ENCODE measurements around the gene SLC24A3.

DNA sequence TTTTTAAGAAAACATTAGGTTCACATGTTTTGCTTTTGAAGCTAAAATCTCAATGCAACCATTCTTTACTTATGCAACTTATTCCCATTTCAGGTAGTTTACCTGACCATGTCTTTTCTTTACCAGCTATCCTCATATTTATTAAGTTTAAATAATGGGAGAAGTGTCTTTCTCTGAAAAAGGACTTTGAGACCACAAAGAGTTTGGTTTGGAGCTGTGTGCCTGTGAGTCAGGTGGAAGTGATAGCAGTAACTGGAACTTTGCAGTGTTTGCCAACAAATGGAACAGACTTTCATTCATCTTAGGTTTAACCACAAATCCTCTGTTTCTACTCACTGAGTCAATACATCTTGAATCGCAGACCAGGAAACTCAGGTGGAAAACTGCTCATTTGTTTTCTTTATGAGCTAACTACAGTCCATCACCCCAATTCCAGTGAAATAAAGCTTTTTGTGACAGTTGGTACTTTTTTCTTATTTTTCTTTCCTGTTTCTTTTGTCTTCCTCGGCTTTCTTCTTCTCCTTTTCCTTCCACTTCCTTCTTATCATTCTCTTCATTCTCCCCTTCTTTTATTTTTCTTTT, 397.3 kb downstream of the SLC24A3 start:
- TF ChIP-seq CTBP1 (IDR thresholded peaks at IDR 0.05; ENCODE audit: borderline replicate concordance) (no peak), FOXA1 (IDR thresholded peaks at IDR 0.05) (no peak), ARNT (IDR thresholded peaks at IDR 0.05) (no peak), ELF4 (IDR thresholded peaks at IDR 0.05) (no peak)
